GM12864 (cell line): ENCODE results near the gene UXT.
"Not testable (repeated sequence)": the region's sequence is repeated elsewhere in the genome, so short reads cannot be mapped to it uniquely, and the experiment has no call there.

ENCODE experiments used
- DNase-seq: peaks from one replicate; pipeline ENCODE4 v3.0.0-alpha.2; 2011; ENCODE audit warnings: low read depth
- H3K4me3 ChIP-seq: 2 replicates; pipeline ENCODE4 v1.5.1; 2011; ENCODE audit warnings: mild to moderate bottlenecking, low read depth, low read length, control low read depth
- TF ChIP-seq, protein P1 (sequence below): IDR thresholded peaks from 2 replicates; pipeline ENCODE4 v1.5.1; 2011; ENCODE audit warnings: low read depth, mild to moderate bottlenecking, moderate library complexity, low read length, control low read depth, inconsistent platforms; ENCODE audit errors: missing control alignments

The UXT gene

DNA sequence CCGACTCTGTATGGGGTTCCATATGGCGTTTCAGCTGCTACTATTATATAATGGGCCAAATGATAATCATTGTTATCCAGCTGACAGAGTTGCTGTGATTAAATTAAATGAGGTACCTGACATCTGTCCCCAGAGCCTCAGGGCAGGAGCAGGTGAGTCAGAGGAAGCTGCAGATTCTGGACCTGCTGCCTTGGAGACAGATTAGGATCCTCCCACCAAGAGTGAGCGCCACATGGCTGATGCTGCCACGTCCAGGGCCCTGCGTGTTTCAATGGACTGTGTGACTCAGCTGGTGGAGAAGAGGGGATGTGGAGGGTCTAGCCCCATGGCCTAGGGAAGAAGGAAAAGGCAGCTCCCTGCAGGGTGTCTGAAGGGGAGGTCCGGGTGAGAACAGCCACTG lies 28.3 kb upstream of the UXT start:
- TF ChIP-seq, protein P1, sequence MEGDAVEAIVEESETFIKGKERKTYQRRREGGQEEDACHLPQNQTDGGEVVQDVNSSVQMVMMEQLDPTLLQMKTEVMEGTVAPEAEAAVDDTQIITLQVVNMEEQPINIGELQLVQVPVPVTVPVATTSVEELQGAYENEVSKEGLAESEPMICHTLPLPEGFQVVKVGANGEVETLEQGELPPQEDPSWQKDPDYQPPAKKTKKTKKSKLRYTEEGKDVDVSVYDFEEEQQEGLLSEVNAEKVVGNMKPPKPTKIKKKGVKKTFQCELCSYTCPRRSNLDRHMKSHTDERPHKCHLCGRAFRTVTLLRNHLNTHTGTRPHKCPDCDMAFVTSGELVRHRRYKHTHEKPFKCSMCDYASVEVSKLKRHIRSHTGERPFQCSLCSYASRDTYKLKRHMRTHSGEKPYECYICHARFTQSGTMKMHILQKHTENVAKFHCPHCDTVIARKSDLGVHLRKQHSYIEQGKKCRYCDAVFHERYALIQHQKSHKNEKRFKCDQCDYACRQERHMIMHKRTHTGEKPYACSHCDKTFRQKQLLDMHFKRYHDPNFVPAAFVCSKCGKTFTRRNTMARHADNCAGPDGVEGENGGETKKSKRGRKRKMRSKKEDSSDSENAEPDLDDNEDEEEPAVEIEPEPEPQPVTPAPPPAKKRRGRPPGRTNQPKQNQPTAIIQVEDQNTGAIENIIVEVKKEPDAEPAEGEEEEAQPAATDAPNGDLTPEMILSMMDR, result no peak

GRCh38 chrX:47683829-47684205 lies 24.8 kb upstream of the UXT start:
- DNase-seq, result no peak
- TF ChIP-seq, protein P1, result no peak
- H3K4me3 ChIP-seq, result no peak overlapping the region

More for the DNA sequence above, 28.3 kb upstream of the UXT start:
- no peak overlapping the region for H3K4me3 ChIP-seq
- no peak for DNase-seq

- H3K4me3 ChIP-seq, result no peak overlapping the region
- TF ChIP-seq, protein P1, result no peak
- no peak for DNase-seq
Measured at GRCh38 chrX:47683184-47683828, 24.3 kb upstream of the UXT start.

DNA sequence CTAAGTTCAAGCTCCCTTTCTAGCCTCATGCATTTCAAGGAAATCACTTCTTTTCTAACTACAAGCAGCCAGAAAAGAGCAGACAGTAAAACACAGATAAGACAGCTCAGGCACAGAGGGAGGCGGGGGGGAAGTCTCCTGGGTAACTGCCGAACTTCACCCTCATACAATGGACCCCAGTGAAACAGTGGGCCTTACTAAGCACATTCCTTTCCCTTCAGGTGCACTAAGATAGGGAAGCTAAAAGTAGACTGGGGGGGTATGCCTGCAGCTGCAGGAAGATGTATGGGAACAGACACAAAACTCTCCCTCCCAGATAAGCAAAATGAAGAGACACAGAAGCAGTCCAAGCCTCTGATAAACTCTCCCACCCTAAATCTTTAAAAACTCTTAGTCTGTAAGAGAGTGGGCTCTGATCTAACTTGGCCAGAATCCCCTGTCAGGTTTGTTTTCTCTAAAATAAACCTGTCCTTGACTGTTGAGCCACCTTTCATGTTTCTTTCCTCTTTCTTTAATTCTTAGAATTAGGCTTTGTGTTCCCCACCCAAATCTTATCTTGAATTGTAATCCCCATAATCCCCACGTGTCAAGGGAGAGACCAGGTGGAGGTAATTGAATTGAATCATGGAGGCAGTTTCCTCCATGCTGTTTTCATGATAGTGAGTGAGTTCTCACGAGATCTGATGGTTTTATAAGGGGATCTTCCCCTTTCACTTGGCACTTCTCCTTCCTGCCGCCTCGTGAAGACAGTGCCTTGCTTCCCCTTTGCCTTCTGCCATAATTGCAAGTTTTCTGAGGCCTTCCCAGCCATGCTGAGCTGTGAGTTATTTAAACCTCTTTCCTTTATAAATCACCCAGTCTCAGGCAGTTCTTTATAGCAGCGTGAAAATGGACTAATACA lies 17.2 kb upstream of the UXT start:
- H3K4me3 ChIP-seq, DNase-seq: not testable (repeated sequence)

DNA sequence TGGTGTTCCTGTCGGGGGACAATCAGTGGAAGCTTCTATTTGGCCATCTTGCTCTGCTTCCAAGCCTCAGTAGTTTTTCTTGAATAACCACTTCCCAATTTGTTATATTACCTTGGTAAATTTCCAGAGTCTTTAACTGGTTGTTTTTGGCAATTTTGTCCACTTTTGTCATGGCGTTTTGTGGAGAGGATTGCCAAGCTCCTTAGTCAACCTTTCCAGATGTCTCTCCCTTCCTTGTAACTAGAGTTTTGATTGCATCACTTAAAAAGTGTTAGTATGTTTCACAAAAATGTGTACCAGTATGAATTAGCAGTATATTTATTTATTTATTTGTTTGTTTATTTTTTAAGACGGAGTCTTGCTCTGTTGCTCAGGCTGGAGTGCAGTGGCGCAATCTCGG lies 15.8 kb upstream of the UXT start:
- no peak for DNase-seq
- no peak overlapping the region for H3K4me3 ChIP-seq
- TF ChIP-seq, protein P1, result no peak

GRCh38 chrX:47665797-47666196 lies 6.8 kb upstream of the UXT start:
- H3K4me3 ChIP-seq, DNase-seq: not testable (repeated sequence)

GRCh38 chrX:47664737-47665136 lies 5.8 kb upstream of the UXT start:
- TF ChIP-seq, protein P1, result no peak
- H3K4me3 ChIP-seq, result no peak overlapping the region
- no peak for DNase-seq
